Fibroblast of skin of back (primary cell): ENCODE data around the gene COL1A2.

Source experiments
- DNase-seq: peaks from one replicate; pipeline ENCODE4 v3.0.0-alpha.2; 2013

COL1A2 gene

GRCh38 chr7:94411188-94411466 is 16.4 kb downstream of the COL1A2 start:
- no peak for DNase-seq

- DNase-seq, result no peak
Measured at GRCh38 chr7:94412762-94413322, 18.1 kb downstream of the COL1A2 start.

GRCh38 chr7:94414481-94414880 is 19.8 kb downstream of the COL1A2 start:
- peak; percentile 91 for DNase-seq

- no peak for DNase-seq
Measured at GRCh38 chr7:94414980-94415379, 20.3 kb downstream of the COL1A2 start.

- DNase-seq, result peak; percentile 24
Measured at GRCh38 chr7:94417306-94417705, 22.6 kb downstream of the COL1A2 start.

GRCh38 chr7:94417901-94418300 is 23.2 kb downstream of the COL1A2 start:
- DNase-seq, result peak; percentile 45

- no peak for DNase-seq
Measured at GRCh38 chr7:94418851-94419250, 24.2 kb downstream of the COL1A2 start.

- DNase-seq, result peak; percentile 48
Measured at GRCh38 chr7:94420328-94420727, 25.6 kb downstream of the COL1A2 start.

- peak; percentile 44 for DNase-seq
Measured at GRCh38 chr7:94421681-94422080, 27.0 kb downstream of the COL1A2 start.

- DNase-seq, result no peak
Measured at GRCh38 chr7:94422136-94422535, 27.4 kb downstream of the COL1A2 start.

GRCh38 chr7:94422827-94423460 is 28.2 kb downstream of the COL1A2 start:
- DNase-seq, result peak; percentile 41

GRCh38 chr7:94423863-94424735 is 29.4 kb downstream of the COL1A2 start:
- DNase-seq, result peak; percentile 93

GRCh38 chr7:94425546-94425945 is 30.9 kb downstream of the COL1A2 start:
- DNase-seq, result peak; percentile 29

GRCh38 chr7:94426980-94427875 is 32.5 kb downstream of the COL1A2 start:
- DNase-seq, result peak; percentile 30

GRCh38 chr7:94429153-94429552 is 34.5 kb downstream of the COL1A2 start:
- DNase-seq, result peak; percentile 12

- peak; percentile 50 for DNase-seq
Measured at GRCh38 chr7:94431176-94431575, 36.5 kb downstream of the COL1A2 start.

GRCh38 chr7:94431619-94432280 is 37.1 kb downstream of the COL1A2 start:
- peak; percentile 73 for DNase-seq

GRCh38 chr7:94432281-94432670 is 37.6 kb downstream of the COL1A2 start:
- no peak for DNase-seq

- peak; percentile 34 for DNase-seq
Measured at GRCh38 chr7:94432817-94433216, 38.1 kb downstream of the COL1A2 start.

- DNase-seq, result peak; percentile 17
Measured at GRCh38 chr7:94433224-94433623, 38.5 kb downstream of the COL1A2 start.

GRCh38 chr7:94434042-94434441 is 39.3 kb downstream of the COL1A2 start:
- DNase-seq, result peak; percentile 80

GRCh38 chr7:94436018-94436604 is 41.4 kb downstream of the COL1A2 start:
- DNase-seq, result peak; percentile 83
